HEK293 (cell line): ENCODE results near the gene CCDC69.

ENCODE experiments used
- CTCF ChIP-seq: fragments of 450-650 bp; formaldehyde crosslinking; IDR thresholded peaks from 2 replicates; pipeline ENCODE4 v1.5.1; 2016; ENCODE audit warnings: missing biosample characterization, missing genetic modification characterization
- KLF16 ChIP-seq: fragments of 450-650 bp; formaldehyde crosslinking; IDR thresholded peaks from 2 replicates; pipeline ENCODE4 v1.5.1; 2017; ENCODE audit warnings: missing biosample characterization, missing genetic modification characterization
- REST ChIP-seq: fragments of 450-650 bp; formaldehyde crosslinking; IDR thresholded peaks from 2 replicates; pipeline ENCODE4 v1.5.1; 2016; ENCODE audit warnings: missing biosample characterization, missing genetic modification characterization
- ZNF175 ChIP-seq: fragments of 450-650 bp; formaldehyde crosslinking; IDR thresholded peaks from 2 replicates; pipeline ENCODE4 v1.5.1; 2016; ENCODE audit warnings: missing biosample characterization, missing genetic modification characterization
- ZNF394 ChIP-seq: fragments of 450-650 bp; formaldehyde crosslinking; IDR thresholded peaks from 2 replicates; pipeline ENCODE4 v1.5.1; 2016; ENCODE audit warnings: missing biosample characterization, missing genetic modification characterization, mild to moderate bottlenecking, moderate library complexity, borderline replicate concordance

- TF ChIP-seq CTCF (no peak), ZNF175 (tag by site-specific recombination) (no peak), KLF16 (no peak), ZNF394 (tag by site-specific recombination) (no peak), REST (tag by site-specific recombination) (no peak)
These were observed 41.9 kb downstream of the CCDC69 start for GRCh38 chr5:151181818-151182523.
